ENCODE data around the gene ADK.
A peak's percentile ranks its signal among the peaks of the same experiment; 100 is the strongest.

Gene ADK

DNA sequence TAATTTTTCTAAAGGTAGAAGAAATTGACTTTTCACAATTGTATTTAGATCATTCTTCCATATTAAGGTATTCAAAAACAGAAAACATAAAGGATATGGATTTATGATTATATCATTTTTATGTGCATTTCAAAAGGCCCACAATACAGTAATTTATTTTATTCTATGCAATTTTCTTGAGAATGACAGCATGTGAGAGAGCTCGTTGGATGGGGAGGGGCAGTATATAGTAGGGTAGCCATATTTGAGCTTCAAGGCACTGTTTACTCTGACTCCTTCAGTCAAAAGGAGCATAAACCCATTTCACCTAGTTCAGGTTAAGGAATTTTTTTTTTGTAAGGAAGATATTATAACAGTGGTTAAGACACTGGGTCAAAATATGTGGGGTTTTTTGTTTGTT, 534.5 kb downstream of the ADK start:
- Mint-ChIP-seq H3K27me3 (ENCODE audit: low read depth, poor library complexity) (no peaks in the 10 kb centered on the region), H3K4me1 (peaks cover 22% of the 10 kb centered on the region), H3K36me3 (ENCODE audit: low read depth) (peaks cover 30% of the 10 kb centered on the region), H3K27ac (no peak overlapping the region), H3K9me3 (peaks cover 4% of the 10 kb centered on the region), H3K4me3 (no peak overlapping the region)
- DNase-seq = no peak
- TF ChIP-seq, protein P1, sequence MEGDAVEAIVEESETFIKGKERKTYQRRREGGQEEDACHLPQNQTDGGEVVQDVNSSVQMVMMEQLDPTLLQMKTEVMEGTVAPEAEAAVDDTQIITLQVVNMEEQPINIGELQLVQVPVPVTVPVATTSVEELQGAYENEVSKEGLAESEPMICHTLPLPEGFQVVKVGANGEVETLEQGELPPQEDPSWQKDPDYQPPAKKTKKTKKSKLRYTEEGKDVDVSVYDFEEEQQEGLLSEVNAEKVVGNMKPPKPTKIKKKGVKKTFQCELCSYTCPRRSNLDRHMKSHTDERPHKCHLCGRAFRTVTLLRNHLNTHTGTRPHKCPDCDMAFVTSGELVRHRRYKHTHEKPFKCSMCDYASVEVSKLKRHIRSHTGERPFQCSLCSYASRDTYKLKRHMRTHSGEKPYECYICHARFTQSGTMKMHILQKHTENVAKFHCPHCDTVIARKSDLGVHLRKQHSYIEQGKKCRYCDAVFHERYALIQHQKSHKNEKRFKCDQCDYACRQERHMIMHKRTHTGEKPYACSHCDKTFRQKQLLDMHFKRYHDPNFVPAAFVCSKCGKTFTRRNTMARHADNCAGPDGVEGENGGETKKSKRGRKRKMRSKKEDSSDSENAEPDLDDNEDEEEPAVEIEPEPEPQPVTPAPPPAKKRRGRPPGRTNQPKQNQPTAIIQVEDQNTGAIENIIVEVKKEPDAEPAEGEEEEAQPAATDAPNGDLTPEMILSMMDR (IDR thresholded peaks at IDR 0.05) = no peak

DNA sequence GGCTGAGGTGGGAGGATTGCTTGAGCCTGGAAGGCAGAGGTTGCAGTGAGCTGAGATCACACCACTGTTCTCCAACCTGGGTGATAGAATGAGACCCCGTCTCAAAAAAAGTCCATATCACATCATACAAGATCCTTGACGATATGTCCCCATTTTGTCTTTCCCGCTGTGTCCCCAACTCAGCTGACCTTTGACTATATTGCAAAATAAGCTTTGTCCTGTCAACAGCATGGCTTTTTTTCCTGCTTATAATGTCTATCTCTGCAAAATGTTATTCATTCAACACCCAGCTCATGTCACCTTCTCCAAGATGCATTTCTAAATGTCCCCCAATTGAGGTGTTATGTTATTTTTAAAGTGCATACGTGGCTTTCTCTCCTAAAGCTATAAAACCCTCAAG, 539.4 kb downstream of the ADK start:
- no peaks in the 10 kb centered on the region for H3K27me3 Mint-ChIP-seq (ENCODE audit: low read depth, poor library complexity)
- H3K9me3 Mint-ChIP-seq = peaks cover 4% of the 10 kb centered on the region
- no peak for DNase-seq
- TF ChIP-seq, protein P1 (IDR thresholded peaks at IDR 0.05) = no peak
- H3K4me1 Mint-ChIP-seq = no peaks in the 10 kb centered on the region
- H3K36me3 Mint-ChIP-seq (ENCODE audit: low read depth) = peaks cover 30% of the 10 kb centered on the region
- no peak overlapping the region for H3K4me3 Mint-ChIP-seq
- no peak overlapping the region for H3K27ac Mint-ChIP-seq

DNA sequence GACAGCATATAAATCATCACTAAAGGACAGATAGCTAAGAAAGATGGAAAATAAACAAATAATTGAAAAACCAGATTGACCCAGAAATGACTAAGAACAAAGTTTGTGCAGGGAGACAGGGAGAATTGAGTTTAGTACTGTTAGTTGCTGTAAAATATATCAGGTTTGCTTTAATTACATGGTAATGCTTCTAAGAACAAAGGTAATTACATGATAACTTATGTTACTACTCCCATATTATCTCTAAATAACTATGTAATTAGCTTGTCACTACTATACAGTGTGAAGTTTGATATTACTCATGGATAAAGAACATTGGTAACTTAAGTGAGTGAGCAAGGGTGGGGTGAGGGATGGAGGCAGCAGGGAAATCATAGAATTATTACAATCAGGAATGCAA, 540.1 kb downstream of the ADK start:
- peaks cover 23% of the 10 kb centered on the region for H3K36me3 Mint-ChIP-seq (ENCODE audit: low read depth)
- no peak overlapping the region for H3K27ac Mint-ChIP-seq
- no peaks in the 10 kb centered on the region for H3K27me3 Mint-ChIP-seq (ENCODE audit: low read depth, poor library complexity)
- no peak for DNase-seq
- no peaks in the 10 kb centered on the region for H3K4me1 Mint-ChIP-seq
- no peak overlapping the region for H3K4me3 Mint-ChIP-seq
- TF ChIP-seq, protein P1 (IDR thresholded peaks at IDR 0.05) = no peak
- H3K9me3 Mint-ChIP-seq = peaks cover 4% of the 10 kb centered on the region

GRCh38 chr10:74704629-74705357, 553.8 kb downstream of the ADK start:
- TF ChIP-seq, protein P1 (IDR thresholded peaks at IDR 0.05) = no peak
- Mint-ChIP-seq H3K27ac (peak overlapping the region; percentile 78), H3K4me1 (peaks cover 31% of the 10 kb centered on the region), H3K27me3 (ENCODE audit: low read depth, poor library complexity) (peaks cover 2% of the 10 kb centered on the region), H3K36me3 (ENCODE audit: low read depth) (peaks cover 3% of the 10 kb centered on the region), H3K9me3 (peaks cover 6% of the 10 kb centered on the region), H3K4me3 (no peak overlapping the region)
- peak; percentile 8 for DNase-seq

GRCh38 chr10:74705358-74705980, 554.4 kb downstream of the ADK start:
- H3K27me3 Mint-ChIP-seq (ENCODE audit: low read depth, poor library complexity) = peaks cover 2% of the 10 kb centered on the region
- TF ChIP-seq, protein P1 (IDR thresholded peaks at IDR 0.05) = no peak
- no peak for DNase-seq
- H3K36me3 Mint-ChIP-seq (ENCODE audit: low read depth) = peaks cover 9% of the 10 kb centered on the region
- peaks cover 31% of the 10 kb centered on the region for H3K4me1 Mint-ChIP-seq
- no peak overlapping the region for H3K4me3 Mint-ChIP-seq
- H3K27ac Mint-ChIP-seq = peak overlapping the region; percentile 78
- H3K9me3 Mint-ChIP-seq = peaks cover 6% of the 10 kb centered on the region

- Mint-ChIP-seq H3K4me1 (peaks cover 31% of the 10 kb centered on the region), H3K27me3 (ENCODE audit: low read depth, poor library complexity) (peaks cover 5% of the 10 kb centered on the region), H3K27ac (no peak overlapping the region), H3K4me3 (no peak overlapping the region), H3K36me3 (ENCODE audit: low read depth) (peaks cover 13% of the 10 kb centered on the region), H3K9me3 (peaks cover 6% of the 10 kb centered on the region)
- TF ChIP-seq, protein P1 (IDR thresholded peaks at IDR 0.05) = no peak
- no peak for DNase-seq
These were observed 555.9 kb downstream of the ADK start for GRCh38 chr10:74706966-74707365.

Measured in nephron progenitor cell (in vitro differentiated cells).